CD4-positive, alpha-beta T cell treated with Interleukin-17A for 4 hours (primary cell): ENCODE measurements around the gene RNF5.
"Not testable (repeated sequence)": the region's sequence is repeated elsewhere in the genome, so short reads cannot be mapped to it uniquely, and the experiment has no call there.

Experiments used
- DNase-seq: peaks from one replicate; pipeline ENCODE4 v3.0.0-alpha.2; 2020; ENCODE audit warnings: mixed read lengths

Gene RNF5

GRCh38 chr6:32177788-32178546 lies at the start of gene RNF5:
Gene RNF5, plus strand, starts transcription at chr6:32178405. Its CDS starts 107 bp downstream, at chr6:32178512.
- peak; percentile 96 for DNase-seq

DNA sequence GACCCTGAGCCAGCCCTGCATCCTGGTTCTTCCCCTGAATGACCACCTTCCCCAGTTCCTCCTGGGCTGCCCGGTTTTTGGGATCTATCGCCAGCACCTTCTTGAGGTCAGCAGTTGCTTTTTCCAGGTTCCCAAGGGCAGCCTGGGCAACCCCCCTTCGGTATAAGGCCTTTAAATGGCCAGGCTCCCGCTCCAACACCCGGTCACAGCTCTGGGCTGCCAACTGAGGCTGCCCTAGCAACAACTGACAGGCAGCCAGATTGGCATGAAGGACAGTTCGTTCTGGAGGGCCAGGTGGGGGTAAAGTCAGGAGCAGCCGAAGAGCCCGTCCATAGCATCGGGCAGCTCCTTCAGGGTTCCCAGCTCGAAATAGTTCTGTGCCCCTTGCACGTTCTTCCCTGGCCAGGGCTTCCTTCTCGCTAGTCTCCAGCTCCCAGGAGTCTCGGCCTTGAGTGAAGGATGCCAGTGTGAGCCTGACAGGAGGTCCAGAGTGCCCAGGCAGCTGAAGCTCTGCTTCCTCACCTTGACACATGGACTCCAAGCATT lies 49.4 kb upstream of the RNF5 start:
- no peak for DNase-seq

DNA sequence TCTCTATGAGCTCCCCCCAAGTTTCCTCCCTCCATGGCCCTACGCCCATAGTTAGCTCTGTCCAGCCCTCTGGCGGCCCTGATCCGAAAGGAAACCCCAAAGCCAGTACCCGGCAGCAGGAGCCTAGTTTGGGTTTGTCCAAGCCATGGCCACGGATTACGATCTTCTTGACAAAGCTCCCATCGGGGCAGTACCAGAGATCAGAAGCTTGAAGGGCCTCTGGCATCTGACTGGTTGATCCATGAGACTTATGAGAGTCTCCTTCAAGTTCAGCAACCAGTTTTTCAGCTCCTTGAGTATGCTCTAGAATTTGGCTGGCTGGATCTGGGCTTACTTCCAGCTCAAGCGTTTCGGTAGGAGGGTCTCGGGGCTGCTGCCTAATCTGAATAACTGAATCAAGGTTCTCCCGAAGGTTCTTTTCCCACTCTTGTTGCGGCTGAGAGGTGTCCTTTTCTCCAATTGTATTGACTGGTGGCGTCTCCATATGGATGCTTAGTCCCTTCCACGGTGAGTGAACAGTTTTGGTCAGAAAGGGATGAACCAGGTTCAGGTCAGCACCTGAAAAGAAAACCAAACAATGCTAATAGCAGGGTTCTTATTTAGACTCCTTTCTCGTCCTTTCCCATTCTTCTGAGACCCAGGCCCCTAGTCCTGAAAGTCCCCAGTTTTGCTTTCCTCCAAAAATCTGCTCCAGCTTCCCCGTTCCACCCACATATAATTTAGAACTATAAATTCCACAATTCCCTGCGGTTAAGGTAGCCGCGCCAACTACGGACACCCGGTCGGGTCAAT lies 48.7 kb upstream of the RNF5 start:
- DNase-seq = no peak

DNA sequence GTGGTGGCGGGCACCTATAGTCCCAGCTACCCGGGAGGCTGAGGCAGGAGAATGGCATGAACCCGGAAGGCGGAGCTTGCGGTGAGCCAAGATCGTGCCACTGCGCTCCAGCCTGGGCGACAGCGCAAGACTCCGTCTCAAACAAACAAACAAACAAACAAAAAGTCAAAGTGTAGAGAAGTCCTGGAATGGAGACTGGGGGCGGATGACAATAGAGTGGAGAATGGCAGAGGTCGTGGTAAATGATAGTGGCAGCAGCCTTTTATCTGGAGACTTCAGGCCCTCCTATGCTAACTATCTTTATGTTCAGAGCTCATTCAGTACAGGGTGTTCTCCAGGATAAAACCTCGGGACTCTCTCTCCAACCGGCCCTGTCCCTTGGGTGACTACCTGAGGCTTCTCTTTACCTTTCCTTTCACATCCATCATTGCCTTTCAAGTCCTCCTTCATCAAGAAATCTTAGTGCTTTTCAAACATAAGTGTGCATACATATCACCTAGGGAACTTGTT lies 46.7 kb upstream of the RNF5 start:
- DNase-seq = no peak

DNA sequence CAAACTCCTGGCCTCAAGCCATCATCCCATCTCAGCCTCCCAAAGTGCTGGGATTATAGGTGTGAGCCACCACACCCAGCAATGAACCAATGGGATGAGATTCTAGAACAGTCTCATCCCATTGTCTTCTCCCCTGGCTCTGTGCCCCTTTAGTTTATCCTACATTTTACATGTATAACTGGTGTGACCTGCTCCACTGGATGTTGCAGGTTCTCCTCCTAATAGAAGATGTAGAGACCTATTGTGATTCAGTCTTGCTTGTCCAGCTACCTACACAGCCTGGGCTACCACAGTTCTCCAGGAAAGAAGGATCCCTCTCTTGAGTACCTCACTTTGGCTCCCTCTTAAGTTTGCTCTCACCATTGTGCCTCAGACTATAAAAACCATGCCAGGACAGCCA lies 46.1 kb upstream of the RNF5 start:
- no peak for DNase-seq

DNA sequence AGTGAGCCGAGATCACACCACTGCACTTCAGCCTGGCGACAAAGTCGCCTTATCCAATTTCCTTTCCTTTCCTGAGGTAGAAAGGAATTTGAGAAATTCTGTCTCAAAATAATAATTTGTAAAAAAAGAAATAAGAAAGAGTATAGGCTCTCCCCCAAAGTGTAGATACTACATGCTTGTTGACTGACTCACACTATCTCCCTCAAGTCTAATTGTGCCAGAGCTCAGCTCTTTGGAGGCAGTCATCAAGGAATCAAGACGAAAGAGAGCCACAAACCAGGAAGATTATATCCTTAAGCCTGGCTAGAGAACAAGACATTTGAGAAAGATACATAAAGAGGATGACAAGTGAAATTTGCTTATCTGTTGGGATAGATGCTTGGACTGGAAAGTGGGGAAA lies 44.4 kb upstream of the RNF5 start:
- DNase-seq = no peak

- DNase-seq = no peak
Measured at GRCh38 chr6:32137454-32137853, 40.8 kb upstream of the RNF5 start.

DNA sequence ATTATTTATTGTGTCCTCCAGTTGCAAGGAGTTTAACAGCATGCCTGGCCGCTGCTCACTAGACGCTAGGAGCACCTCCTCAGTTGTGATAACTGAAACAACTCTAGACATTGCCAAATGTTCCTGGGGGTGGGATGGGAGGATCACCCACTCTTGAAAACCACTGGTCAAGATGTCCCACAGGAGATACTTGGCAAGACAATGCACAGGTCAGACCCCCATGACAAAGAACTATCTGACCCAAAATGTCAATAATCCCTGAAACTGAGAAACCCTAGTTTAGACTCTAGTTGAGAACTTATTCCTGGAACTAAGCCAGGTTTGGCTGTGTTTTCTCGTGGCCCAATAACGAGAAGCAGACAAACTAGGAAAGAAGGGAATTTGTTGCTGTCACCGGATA lies 38.6 kb upstream of the RNF5 start:
- DNase-seq = no peak

GRCh38 chr6:32140420-32141046 lies 37.7 kb upstream of the RNF5 start:
- no peak for DNase-seq

GRCh38 chr6:32144238-32144637 lies 34.0 kb upstream of the RNF5 start:
- not testable (repeated sequence) for DNase-seq

DNA sequence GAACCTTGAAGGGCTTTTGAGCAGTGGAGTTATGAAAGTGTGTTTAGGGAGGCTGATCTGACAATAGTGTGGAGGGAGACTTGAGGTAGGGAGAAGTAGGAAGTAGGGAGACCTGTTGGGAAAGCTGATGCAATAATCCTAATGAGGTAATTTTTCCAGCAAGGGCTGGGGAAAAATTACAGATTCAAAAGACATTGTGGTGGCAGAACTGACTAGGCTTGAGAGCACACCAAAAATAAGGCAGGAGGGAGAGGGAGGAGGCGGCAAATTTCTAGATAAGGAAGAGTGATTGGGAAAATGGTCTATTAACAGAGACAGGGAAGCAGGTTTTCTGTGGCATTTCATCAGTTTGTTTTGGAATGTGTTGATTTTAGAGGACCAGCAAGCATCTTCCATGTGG lies 31.9 kb upstream of the RNF5 start:
- DNase-seq = no peak

DNA sequence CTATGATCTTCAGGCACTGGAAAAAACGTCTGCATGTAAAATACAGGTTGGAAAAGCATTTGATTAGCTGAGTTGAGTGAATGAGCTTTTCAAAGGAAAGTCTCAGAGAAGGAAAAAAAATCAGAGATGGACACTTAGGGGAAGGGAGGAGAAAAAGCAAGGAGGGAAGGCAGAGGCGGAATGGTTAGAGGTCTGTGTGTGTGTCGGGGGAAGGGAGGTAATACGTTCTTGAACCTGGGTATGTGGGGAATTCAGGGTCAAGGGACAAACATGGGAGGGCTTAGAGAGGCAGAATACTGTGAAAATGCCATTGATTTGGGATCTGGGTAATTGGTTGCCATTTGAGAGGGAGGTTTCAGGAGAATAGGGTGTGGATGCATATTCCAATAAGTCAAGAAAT lies 31.5 kb upstream of the RNF5 start:
- DNase-seq = no peak

DNA sequence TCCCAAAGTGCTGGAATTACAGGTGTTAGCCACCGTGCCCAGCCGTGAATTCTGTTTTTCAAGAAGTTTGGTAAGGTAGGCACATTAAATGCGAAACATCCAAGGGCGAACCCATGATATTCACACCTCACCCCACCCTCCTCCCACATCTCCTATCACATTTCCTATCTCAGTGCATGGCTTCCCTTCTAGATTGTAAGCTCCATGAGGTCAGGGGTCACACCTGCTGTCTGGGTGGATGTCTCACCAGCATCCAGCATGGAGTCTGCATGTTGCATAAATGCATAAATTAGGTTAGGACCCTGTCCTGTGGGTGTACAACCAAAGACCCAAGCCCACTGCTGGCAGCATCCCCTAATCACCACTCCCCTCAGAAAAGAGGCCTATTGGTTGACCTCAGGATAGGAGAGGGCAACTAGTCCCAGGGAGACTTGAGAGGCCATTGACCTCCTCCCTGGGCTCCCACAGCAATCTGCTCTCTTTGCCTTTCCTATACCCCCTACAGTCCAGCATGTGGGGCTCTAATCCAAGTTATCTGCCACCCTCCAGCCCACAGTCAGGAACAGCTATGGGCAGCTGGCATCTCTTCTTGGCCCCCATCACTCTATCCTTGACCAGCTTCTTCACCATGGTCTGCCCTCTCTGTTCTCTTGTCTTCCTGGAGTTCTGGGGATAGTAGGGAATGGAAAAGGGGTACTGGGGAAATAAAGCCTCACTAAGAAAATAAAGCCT lies 30.6 kb upstream of the RNF5 start:
- DNase-seq = no peak

GRCh38 chr6:32148289-32149091 lies 29.7 kb upstream of the RNF5 start:
- peak; percentile 78 for DNase-seq

- DNase-seq = no peak
Measured at GRCh38 chr6:32149092-32149755, 29.0 kb upstream of the RNF5 start.

- no peak for DNase-seq
Measured at GRCh38 chr6:32149932-32150870, 28.0 kb upstream of the RNF5 start.

DNA sequence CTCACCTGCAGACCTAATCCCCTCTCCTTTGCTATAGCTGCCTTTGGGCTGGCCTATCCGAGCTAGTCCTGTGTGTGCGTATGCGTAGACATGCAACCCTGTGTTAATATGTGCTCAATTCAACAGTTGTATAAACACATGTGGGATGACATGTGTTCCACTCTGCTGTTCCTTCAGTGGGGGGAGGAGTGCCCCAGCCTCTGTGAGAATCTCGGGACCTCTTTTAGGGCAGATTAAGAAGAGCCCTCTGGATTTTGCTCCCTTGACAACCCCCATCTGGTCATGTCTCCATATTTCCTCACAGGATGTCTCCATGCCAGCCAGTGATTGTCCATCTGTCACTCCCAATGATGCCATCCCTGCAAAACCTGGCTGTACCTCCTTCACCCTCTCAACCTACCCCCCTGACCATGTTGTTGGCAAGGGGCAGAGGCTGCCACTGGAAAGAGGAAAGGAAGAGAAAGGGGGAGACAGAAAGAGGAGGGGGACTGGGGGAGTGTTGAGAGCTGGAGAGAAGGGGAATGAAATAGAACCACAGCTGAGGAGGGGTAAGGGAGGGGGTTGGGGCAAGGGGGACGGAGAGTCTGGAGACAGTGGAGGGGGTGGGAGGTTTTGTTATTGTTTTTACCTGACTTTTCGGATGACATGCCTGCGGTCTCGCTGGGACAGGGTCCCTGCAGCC lies 26.9 kb upstream of the RNF5 start:
- DNase-seq = no peak

- DNase-seq = peak; percentile 49
Measured at GRCh38 chr6:32151863-32152768, 26.1 kb upstream of the RNF5 start, which contains the start of gene PRRT1. Gene PRRT1, minus strand, starts transcription at chr6:32151939. Its CDS starts 112 bp downstream, at chr6:32151827.
